Measurements from ENCODE around the gene ITGB8. TPM values are rescaled to one million over a fixed set of nuclear protein-coding genes. Genes with fewer than 3 reads are reported as not detected.
"Not testable (repeated sequence)": the region's sequence is repeated elsewhere in the genome, so short reads cannot be mapped to it uniquely, and the experiment has no call there.

ITGB8 gene
- total RNA-seq, 1 donor = 13.0 TPM

DNA sequence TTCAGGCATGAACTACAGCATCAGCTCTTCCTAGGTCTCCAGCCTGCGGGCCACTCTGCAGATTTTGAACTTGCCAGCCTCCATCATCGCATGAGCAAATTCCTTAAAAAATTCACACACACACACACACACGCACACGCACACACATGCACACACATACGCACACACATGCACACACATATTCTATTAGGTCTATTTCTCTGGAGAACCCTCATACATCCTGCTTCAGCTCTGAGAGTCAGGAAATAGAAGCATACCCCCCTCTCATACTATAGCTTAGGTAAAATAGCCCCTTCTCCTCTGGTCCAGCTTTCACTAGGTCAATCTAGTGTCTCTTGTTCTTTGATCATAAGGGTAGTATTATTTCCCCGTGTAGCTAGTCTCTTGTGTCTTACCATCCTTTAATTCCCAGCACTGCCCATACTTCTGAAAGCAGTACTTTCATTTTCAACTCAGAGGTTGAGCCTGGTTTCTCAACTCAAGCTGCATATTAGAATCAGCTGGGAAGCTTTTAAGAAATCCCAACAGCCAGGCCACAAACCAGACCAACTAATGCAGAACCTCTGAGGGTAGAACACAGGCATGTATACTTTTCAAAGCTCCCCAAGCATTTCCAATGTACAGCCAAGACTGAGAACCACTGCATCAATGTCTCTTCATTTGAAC is 30.9 kb upstream of the ITGB8 start:
- peak; percentile 55 for DNase-seq (ENCODE audit: low read depth)
- TF ChIP-seq, protein P1, sequence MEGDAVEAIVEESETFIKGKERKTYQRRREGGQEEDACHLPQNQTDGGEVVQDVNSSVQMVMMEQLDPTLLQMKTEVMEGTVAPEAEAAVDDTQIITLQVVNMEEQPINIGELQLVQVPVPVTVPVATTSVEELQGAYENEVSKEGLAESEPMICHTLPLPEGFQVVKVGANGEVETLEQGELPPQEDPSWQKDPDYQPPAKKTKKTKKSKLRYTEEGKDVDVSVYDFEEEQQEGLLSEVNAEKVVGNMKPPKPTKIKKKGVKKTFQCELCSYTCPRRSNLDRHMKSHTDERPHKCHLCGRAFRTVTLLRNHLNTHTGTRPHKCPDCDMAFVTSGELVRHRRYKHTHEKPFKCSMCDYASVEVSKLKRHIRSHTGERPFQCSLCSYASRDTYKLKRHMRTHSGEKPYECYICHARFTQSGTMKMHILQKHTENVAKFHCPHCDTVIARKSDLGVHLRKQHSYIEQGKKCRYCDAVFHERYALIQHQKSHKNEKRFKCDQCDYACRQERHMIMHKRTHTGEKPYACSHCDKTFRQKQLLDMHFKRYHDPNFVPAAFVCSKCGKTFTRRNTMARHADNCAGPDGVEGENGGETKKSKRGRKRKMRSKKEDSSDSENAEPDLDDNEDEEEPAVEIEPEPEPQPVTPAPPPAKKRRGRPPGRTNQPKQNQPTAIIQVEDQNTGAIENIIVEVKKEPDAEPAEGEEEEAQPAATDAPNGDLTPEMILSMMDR (IDR thresholded peaks at IDR 0.05; ENCODE audit: insufficient read depth, low read depth, low read length) = no peak
- no peak overlapping the region for H3K4me3 ChIP-seq (ENCODE audit: low read depth, low read length)

DNA sequence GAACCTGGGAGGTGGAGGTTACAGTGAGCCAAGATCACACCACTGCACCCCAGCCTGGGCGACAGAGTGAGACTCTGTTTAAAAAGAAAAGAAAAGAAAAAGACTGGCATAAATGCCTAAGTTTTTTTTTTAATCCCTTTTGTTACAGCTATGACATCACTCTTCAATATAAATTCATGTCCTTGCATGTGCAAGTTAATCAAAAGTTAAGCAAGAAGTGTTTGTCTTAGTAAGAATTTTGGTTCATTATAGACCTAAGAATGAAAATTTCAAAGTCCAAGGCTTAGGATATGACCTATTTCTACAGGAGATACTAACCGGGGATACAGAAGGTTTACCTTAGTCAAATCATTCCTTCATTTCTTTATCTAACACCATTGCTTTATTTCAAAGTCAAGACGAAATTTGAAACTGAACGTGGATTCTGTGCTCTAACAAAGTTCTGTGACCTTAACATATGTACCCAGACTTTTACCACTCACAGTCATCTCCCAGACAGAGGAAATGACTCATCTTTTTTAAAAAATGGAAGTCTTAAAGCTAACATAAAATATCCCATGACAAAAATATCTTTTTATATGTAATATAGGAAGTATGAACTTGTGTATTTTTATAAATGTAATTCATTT is 29.3 kb upstream of the ITGB8 start:
- no peak overlapping the region for H3K4me3 ChIP-seq (ENCODE audit: low read depth, low read length)
- peak; percentile 54 for DNase-seq (ENCODE audit: low read depth)
- TF ChIP-seq, protein P1 (IDR thresholded peaks at IDR 0.05; ENCODE audit: insufficient read depth, low read depth, low read length) = no peak

DNA sequence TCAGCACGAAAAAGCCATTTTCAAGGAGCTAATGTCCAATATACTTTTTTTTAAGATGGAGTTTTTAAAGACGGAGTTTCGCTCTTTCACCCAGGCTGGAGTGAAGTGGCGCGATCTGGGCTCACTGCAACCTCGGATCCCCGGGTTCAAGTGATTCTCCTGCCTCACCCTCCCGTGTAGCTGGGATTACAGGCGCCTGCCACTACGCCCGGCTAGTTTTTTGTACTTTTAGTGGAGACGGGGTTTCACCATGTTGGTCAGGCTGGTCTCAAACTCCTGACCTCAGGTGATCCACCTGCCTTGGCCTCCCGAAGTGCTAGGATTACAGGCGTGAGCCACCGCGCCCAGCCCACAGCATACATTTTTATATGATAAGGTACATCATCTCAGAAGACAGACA is 28.4 kb upstream of the ITGB8 start:
- not testable (repeated sequence) for H3K4me3 ChIP-seq (ENCODE audit: low read depth, low read length); DNase-seq (ENCODE audit: low read depth)

DNA sequence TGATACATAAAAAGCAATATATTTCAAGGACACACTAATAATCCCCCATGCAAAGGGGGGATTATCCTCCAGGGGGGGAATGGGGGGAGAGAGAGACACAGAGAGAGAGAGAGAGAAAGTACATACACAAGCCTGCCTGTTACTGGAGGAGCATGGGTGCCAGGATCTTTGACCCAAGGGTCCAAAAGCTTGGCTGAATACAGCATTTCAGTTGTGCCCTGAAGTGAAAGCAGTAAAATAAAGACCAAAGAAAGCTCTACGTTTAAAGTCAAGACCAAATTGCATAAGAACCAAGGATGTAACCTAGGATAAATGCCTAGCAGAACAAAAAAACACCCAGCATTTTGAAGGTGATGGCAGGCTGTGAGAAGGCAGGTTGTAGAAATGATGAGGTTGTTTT is 27.8 kb upstream of the ITGB8 start:
- no peak for DNase-seq (ENCODE audit: low read depth)
- no peak overlapping the region for H3K4me3 ChIP-seq (ENCODE audit: low read depth, low read length)
- TF ChIP-seq, protein P1 (IDR thresholded peaks at IDR 0.05; ENCODE audit: insufficient read depth, low read depth, low read length) = no peak

DNA sequence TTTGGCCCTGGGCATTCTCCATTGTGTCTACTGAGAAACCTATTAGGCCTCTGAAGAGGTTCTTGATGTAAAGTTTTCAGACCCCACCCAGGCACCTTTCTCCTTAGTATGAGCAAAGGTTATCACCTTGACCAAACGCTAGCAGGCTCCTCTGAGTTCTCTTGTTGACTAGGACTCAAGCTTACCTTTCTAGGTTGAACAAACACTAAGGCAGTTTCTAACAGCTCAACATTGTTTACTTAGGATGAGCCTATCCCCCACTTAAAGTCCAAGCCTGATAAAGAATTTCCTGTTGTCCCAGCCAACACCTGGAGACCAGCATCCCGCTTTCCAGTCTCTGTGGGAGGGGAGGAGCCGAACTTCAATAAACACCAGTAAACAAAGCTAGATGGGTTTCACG is 26.3 kb upstream of the ITGB8 start:
- no peak for DNase-seq (ENCODE audit: low read depth)
- TF ChIP-seq, protein P1 (IDR thresholded peaks at IDR 0.05; ENCODE audit: insufficient read depth, low read depth, low read length) = no peak
- no peak overlapping the region for H3K4me3 ChIP-seq (ENCODE audit: low read depth, low read length)

DNA sequence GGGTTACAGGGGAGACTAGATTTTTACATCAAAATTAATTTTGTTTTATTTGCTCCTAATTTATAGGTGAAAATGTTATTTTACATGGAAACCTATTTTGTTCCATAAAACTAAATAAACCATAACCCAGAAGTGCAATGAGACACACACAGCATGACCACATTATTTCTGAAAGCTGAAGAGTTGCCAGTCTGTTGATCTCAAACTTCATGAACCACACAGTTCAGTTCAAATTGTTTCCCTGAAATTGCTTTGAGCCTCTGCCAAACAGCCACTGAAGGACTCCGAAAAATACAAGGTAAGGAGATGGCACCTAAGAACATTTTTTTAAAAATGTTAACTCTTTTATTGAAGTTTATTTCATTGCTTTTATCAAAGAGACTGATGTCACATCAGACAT is 25.0 kb upstream of the ITGB8 start:
- DNase-seq (ENCODE audit: low read depth) = no peak
- TF ChIP-seq, protein P1 (IDR thresholded peaks at IDR 0.05; ENCODE audit: insufficient read depth, low read depth, low read length) = no peak
- H3K4me3 ChIP-seq (ENCODE audit: low read depth, low read length) = no peak overlapping the region

DNA sequence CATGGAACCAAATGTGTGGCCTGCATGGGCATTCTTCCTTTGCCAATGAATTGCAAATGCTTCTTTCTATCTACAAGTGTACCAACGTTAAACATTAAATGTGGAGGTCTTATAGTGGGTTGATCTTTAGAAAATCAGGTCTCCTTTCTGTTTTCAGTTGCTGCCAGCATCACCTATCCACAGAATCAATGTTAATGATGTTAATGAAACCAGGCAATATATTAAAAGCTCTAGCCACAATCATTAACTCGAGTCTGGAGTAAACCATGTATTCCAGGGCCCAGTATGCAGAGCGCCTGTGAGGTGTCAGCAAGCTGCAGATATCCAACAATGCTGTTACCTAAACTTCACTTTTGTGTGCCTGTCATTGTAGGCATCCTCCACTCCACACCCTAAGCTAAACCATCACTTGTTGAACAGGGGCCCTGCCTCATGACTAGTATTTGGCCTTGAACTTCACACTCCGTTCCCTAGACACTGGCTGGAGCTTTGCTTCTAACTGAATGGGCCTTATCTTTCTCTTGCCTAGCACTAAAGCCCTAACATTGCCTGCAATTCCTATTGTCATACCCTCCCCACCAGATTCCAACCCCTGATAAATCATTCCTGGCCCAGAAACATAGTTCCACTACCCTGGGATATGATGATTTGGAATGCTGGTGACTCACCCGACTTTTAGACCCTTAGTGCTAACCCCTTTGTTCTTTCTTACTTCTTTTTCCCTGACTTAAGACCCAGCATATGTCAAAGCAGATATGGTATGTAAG is 24.3 kb upstream of the ITGB8 start:
- DNase-seq (ENCODE audit: low read depth) = no peak
- no peak overlapping the region for H3K4me3 ChIP-seq (ENCODE audit: low read depth, low read length)
- TF ChIP-seq, protein P1 (IDR thresholded peaks at IDR 0.05; ENCODE audit: insufficient read depth, low read depth, low read length) = no peak

Measured in fibroblast of villous mesenchyme (primary cell).